Heart left ventricle (tissue), 16 donors: ENCODE measurements around the gene ARHGAP33. TPM values are rescaled to one million over a fixed set of nuclear protein-coding genes. Genes with fewer than 3 reads are reported as not detected.

Source experiments
- ATAC-seq, 4 donors: fragments of 200-7000 bp; cut with Tn5 transposase; one replicate each; pipeline ENCODE4 v1.9.1; 2020 to 2022; ENCODE audit warnings: moderate library complexity in 4 of 4, mild to moderate bottlenecking in 3 of 4, moderate number of reproducible peaks in 1 of 4
- DNase-seq, 5 donors: peaks; one replicate each; pipeline ENCODE4 v3.0.0-alpha.2; 2020
- H3K27ac ChIP-seq, 12 donors: fragments of 200-600 bp; sonication (generic) in 4 of 12; one replicate each; pipeline versions ENCODE4 v1.5.0 to v1.8.0; 2016 to 2022; ENCODE audit warnings: mild to moderate bottlenecking in 2 of 12
- H3K27me3 ChIP-seq, 9 donors: fragments of 200-600 bp; sonication (generic) in 2 of 9; one replicate each; pipeline versions ENCODE4 v1.5.1 to v1.8.0; 2016 to 2022; ENCODE audit warnings: mild to moderate bottlenecking in 3 of 9
- H3K36me3 ChIP-seq, 9 donors: fragments of 200-600 bp; sonication (generic) in 2 of 9; one replicate each; pipeline versions ENCODE4 v1.5.0 to v1.8.0; 2018 to 2022; ENCODE audit warnings: mild to moderate bottlenecking in 2 of 9
- H3K4me1 ChIP-seq, 12 donors: fragments of 200-600 bp; sonication (generic) in 4 of 12; one replicate each; pipeline versions ENCODE4 v1.5.0 to v1.8.0; 2016 to 2022; ENCODE audit warnings: mild to moderate bottlenecking in 3 of 12
- H3K4me3 ChIP-seq, 12 donors: fragments of 200-600 bp; sonication (generic) in 4 of 12; one replicate each; pipeline versions ENCODE4 v1.5.0 to v1.8.0; 2017 to 2022; ENCODE audit warnings: mild to moderate bottlenecking in 9 of 12, moderate library complexity in 4 of 12
- H3K9me3 ChIP-seq, 12 donors: fragments of 200-600 bp; sonication (generic) in 4 of 12; one replicate each; pipeline versions ENCODE4 v1.5.0 to v1.8.0; 2016 to 2022; ENCODE audit warnings: mild to moderate bottlenecking in 1 of 12
- CTCF ChIP-seq, 12 donors: fragments of 200-600 bp; sonication (generic) in 4 of 12; IDR thresholded peaks; one replicate each; pipeline versions ENCODE4 v1.5.0 to v1.8.0; 2018 to 2022; ENCODE audit warnings: antibody characterized with exemption in 12 of 12, mild to moderate bottlenecking in 5 of 12
- POLR2A ChIP-seq, 2 donors: fragments of 450-650 bp; IDR thresholded peaks; one replicate each; pipeline ENCODE4 v1.6.1; 2017; ENCODE audit warnings: antibody characterized with exemption in 2 of 2, mild to moderate bottlenecking in 2 of 2, moderate library complexity in 2 of 2
- WGBS, 4 donors: extraction: QIAGEN DNeasy Blood & Tissue Kit in 2 of 4; methylation state at CpG; one replicate each; pipeline versions ENCODE4 v1.1.5 to v1.1.7; 2013 to 2018; 5-methylcytosine and 5-hydroxymethylcytosine counted together
- intact Hi-C, 10 donors: fragments of 100-400 bp; cut with DNase I; formaldehyde crosslinking; loops; one replicate each; pipeline versions ENCODE4 v1.11.1 to v1.14.2; 2022
- polyA plus RNA-seq, 2 donors: library from polyadenylated mRNA; stranded (reverse); fragments of 200-250 nt; gene quantifications; one replicate each; pipeline ENCODE4 v1.2.3, GENCODE V29; 2013
- total RNA-seq, 9 donors: library from RNA; depleted of rRNA in 2 of 9; stranded (reverse); fragments of >200 nt in 2 of 9; fragmentation: NEBNext Ultra II Directional in 3 of 9; extraction: Animal tissue kit (Norgen Biotek cat#: 25700) in 3 of 9; gene quantifications; one replicate each; pipeline versions ENCODE4 v1.1.0 to v1.2.4, GENCODE V29; 2016 to 2023
- donor health status: ischemic (EF 13 %, LVEDD 7.1; RV severe dilation, severe dysfunction).
- donor health status: healthy with polysubstance abuse.
- donor health status: DM: no; HTN: yes; CAD: no.
- donor health status: DM: no; HTN: no; CAD: no.
- donor health status: ischemic (EF 25% LVEDD 6.9; RV normal size, moderate dysfunction).
- donor health status: ischemic (EF 25% LVEDD 5.7; RV mildly dilated, moderate dysfunction).
- donor health status: healthy.
- donor health status: DM: yes; HTN: yes; CAD: no.
- donor health status: ischemic (EF 35%, LVEDD 5.7; RV mildly dilated, moderate dysfunction).
- donor health status: nonischemic (EF 11% LVEDD 7.7; RV severe dilation, severe dysfunction).
- donor health status: DM: yes; HTN: yes; CAD: no.
- donor health status: PGD.
- donor health status: ischemic (EF 29% LVEDD 5.4; RV normal size, mild dysfunction).
- donor health status: nonischemic (EF 23%, LVEDD 6.1; RV moderate dilation, normal function).

The ARHGAP33 gene
- total and polyA plus RNA-seq, 11 donors: 0.50 to 7.8 (median 3.4) TPM

DNA sequence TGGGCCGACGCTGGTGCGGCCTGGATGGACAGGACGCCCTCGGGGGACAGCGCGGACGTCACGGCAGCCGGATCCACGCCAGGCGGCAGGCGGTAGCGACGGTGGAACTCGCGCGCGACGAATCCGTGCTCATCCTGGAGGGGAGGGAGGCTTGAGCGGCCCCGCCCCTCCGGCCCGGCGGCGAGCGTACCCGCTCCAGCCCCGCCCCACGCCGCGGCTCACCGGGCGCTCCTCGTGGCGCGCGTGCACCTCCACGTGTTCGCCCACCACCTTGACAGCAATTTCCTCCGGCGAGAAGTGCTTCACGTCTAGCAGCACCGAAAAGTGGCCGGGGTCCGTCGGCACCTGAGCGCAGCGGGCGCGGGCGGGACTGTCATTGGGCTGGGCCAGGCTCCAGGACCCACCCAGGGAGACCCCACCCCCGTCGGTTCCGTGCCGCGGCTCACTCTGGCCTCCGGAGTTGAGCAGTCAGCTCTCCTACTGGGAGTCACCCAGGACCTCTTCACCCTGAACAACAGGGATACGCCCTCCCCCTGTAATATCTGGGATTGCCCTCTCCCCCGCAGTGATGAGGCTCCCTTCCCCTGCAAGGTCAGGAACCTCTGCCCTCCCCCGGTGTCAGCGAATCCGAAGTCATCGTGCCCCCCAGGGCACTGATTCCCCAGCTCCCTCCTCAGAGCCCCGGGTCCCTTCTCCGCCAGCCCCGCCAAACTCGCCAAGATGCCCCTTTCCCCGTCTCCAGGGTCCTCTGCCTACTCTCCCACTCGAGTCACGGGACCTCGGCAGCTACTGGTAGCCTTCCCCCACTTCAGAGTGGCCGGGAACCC, 19.6 kb upstream of the ARHGAP33 start:
- WGBS, 4 donors: 13 to 27% (median 18%) methylated on average over 14 to 74 of the region's 74 CpGs

GRCh38 chr19:35756377-35757230, 18.8 kb upstream of the ARHGAP33 start, which contains the start of gene HSPB6:
Gene HSPB6, minus strand, starts transcription at chr19:35757029. Its CDS starts 21 bp downstream, at chr19:35757008.
- intact Hi-C loops: loop anchor here in 2 of 10 donors (1.0 to 10.0 kb wide), 3 partner anchors 16 to 388 kb away; partner anchors contain the start of gene CAPNS1 (in 1 of the 2)
- Histone ChIP-seq H3K4me1 (peaks cover 0 to 57% (median 39%) of the 10 kb centered on the region in 12 donors), H3K9me3 (no peaks in the 10 kb centered on the region), H3K27me3 (no peaks in the 10 kb centered on the region), H3K36me3 (peaks cover 0 to 32% (median 23%) of the 10 kb centered on the region in 9 donors), H3K27ac (peak within 1 kb of the TSS; percentile 88 to 100 (median 96)), H3K4me3 (peak within 1 kb of the TSS; percentile 68 to 99 (median 86))
- 3 to 5% (median 5%) methylated on average over 22 to 52 of the region's 52 CpGs for WGBS, 4 donors
- TF ChIP-seq POLR2A (IDR thresholded peaks at IDR 0.05) (peak in 1 of 2 donors; percentile 74), CTCF (IDR thresholded peaks at IDR 0.05) (no peak)
- ATAC-seq (peak; percentile 36 to 47 (median 38)), DNase-seq (peak; percentile 80 to 91 (median 86))

More for the DNA sequence above, 19.6 kb upstream of the ARHGAP33 start:
- Histone ChIP-seq H3K4me1 (peaks cover 0 to 53% (median 39%) of the 10 kb centered on the region in 12 donors), H3K4me3 (peak overlapping the region; percentile 28 to 99 (median 74)), H3K27ac (peak overlapping the region; percentile 88 to 100 (median 96)), H3K9me3 (no peaks in the 10 kb centered on the region), H3K27me3 (no peaks in the 10 kb centered on the region), H3K36me3 (peaks cover 0 to 35% (median 23%) of the 10 kb centered on the region in 9 donors)
- TF ChIP-seq CTCF (IDR thresholded peaks at IDR 0.05): no peak
- TF ChIP-seq POLR2A (IDR thresholded peaks at IDR 0.05): peak in 1 of 2 donors; percentile 48
- peak; percentile 86 to 93 (median 90) for DNase-seq
- ATAC-seq: peak in 3 of 4 donors; percentile 20 to 33 (median 31)
- intact Hi-C loops: loop anchor here in 2 of 10 donors (5.0 to 10.0 kb wide), 2 partner anchors 177 to 389 kb away; partner anchors contain the start of gene CAPNS1 (in 1 of the 2)

DNA sequence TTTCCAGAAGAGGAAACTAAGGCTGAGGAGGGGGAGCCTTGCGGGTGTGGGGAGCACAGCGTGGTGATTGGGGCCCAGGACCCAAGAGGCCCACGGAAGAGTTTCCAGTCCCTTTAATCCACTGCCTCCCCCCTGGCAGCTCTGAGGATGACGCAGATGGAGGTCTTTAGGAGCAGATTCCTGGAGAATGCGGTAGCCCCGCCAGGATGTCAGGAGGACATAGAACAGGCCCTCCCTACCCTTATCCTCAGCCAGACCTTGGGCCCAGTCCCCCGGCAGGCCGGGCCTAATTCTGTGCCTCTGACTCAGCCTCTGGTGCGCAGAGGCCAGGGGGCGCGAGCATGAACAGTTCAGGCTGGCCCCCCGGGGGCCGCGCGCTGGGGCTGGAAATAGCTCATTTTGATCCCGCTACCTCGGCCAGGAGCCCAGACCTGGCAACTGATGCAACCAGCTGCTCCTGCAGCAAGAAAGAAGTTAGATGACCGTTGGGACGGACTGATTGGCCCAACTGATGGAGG, 18.1 kb upstream of the ARHGAP33 start:
- intact Hi-C loops: loop anchor here in 2 of 10 donors (1.0 to 10.0 kb wide), 3 partner anchors 17 to 388 kb away; partner anchors contain the start of gene CAPNS1 (in 1 of the 2)
- 2 to 5% (median 3%) methylated on average over 13 to 19 of the region's 19 CpGs for WGBS, 4 donors
- TF ChIP-seq CTCF (IDR thresholded peaks at IDR 0.05) (peak in 2 of 12 donors; percentile 34 to 36), POLR2A (IDR thresholded peaks at IDR 0.05) (no peak)
- Histone ChIP-seq H3K4me1 (peaks cover 0 to 51% (median 37%) of the 10 kb centered on the region in 12 donors), H3K27me3 (no peaks in the 10 kb centered on the region), H3K27ac (peak overlapping the region; percentile 88 to 100 (median 96)), H3K9me3 (no peaks in the 10 kb centered on the region), H3K4me3 (peak overlapping the region; percentile 58 to 99 (median 80)), H3K36me3 (peaks cover 0 to 34% (median 26%) of the 10 kb centered on the region in 9 donors)
- peak; percentile 67 to 77 (median 70) for ATAC-seq
- DNase-seq: peak; percentile 90 to 97 (median 92)
